Ovary (tissue), 3 donors: Measurements from ENCODE around the gene TNS3.

Source experiments
- CTCF ChIP-seq, 3 donors: fragments of 450-650 bp in 2 of 3; fragments of 200-600 bp in 1 of 3; IDR thresholded peaks; one replicate each; pipeline versions ENCODE4 v1.5.1 to v1.8.0; 2016 to 2022; ENCODE audit warnings: antibody characterized with exemption in 3 of 3, mild to moderate bottlenecking in 1 of 3
- EP300 ChIP-seq: sonication (generic); formaldehyde crosslinking; IDR thresholded peaks from one replicate; pipeline ENCODE4 v1.6.1; 2017; ENCODE audit warnings: antibody characterized with exemption
- POLR2A ChIP-seq: fragments of 450-650 bp; IDR thresholded peaks from one replicate; pipeline ENCODE4 v1.6.1; 2017; ENCODE audit warnings: antibody characterized with exemption, mild to moderate bottlenecking, moderate library complexity
- donor health status: DM: no; HTN: no; CAD: no.

- TF ChIP-seq CTCF (IDR thresholded peaks at IDR 0.05) (no peak), POLR2A (no peak), EP300 (no peak)
These were observed 278.0 kb downstream of the TNS3 start for GRCh38 chr7:47303695-47304453.
